Fibroblast of the aortic adventitia (primary cell): ENCODE measurements around the gene CXCL11. TPM values are rescaled to one million over a fixed set of nuclear protein-coding genes. Genes with fewer than 3 reads are reported as not detected.

Experiments used
- DNase-seq: peaks from one replicate; pipeline ENCODE4 v3.0.0-alpha.2; 2010; ENCODE audit warnings: low read depth
- H3K4me3 ChIP-seq: 2 replicates; pipeline ENCODE4 v1.5.1; 2011; ENCODE audit warnings: low read depth, mild to moderate bottlenecking, control low read depth, low read length, moderate library complexity
- CTCF ChIP-seq: IDR thresholded peaks from 2 replicates; pipeline ENCODE4 v1.5.1; 2011; ENCODE audit warnings: mild to moderate bottlenecking, low read length, control low read depth, inconsistent platforms; ENCODE audit not compliant: insufficient read depth
- total RNA-seq: library from RNA; depleted of rRNA; stranded (reverse); fragments of >200 nt; gene quantifications from 2 replicates; pipeline ENCODE4 v1.2.3, GENCODE V29; 2012; ENCODE audit warnings: low replicate concordance

Gene CXCL11
- total RNA-seq, result not detected in 2 replicates

GRCh38 chr4:76035799-76036380 is at the start of gene CXCL11:
TSS of gene CXCL11 (minus strand) at chr4:76036070. CDS start at chr4:76035987, 83 bp downstream.
- TF ChIP-seq CTCF, result no peak
- peak; percentile 12 for DNase-seq
- no peak within 1 kb of the TSS for H3K4me3 ChIP-seq

DNA sequence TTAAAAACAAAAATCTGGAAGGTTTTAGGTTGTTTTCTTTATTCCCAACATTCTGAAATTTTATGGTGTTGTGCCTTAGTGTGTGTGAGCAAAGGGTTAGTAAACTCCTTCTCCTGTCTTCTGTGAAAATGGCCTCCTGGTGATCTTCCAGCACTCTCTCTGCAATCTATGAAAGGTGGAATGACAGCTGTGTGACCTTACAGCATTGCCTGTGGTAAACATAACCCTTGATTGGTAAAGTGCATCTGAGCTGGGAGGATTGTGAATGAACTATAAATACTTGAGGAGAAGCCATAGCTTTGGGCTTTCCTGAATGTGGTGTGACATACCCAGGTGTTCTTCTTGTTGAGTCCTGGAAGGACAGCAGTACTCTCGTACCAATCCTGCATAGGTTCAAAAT is 48.7 kb upstream of the CXCL11 start:
- DNase-seq, result no peak
- H3K4me3 ChIP-seq, result no peak overlapping the region
- no peak for TF ChIP-seq CTCF

DNA sequence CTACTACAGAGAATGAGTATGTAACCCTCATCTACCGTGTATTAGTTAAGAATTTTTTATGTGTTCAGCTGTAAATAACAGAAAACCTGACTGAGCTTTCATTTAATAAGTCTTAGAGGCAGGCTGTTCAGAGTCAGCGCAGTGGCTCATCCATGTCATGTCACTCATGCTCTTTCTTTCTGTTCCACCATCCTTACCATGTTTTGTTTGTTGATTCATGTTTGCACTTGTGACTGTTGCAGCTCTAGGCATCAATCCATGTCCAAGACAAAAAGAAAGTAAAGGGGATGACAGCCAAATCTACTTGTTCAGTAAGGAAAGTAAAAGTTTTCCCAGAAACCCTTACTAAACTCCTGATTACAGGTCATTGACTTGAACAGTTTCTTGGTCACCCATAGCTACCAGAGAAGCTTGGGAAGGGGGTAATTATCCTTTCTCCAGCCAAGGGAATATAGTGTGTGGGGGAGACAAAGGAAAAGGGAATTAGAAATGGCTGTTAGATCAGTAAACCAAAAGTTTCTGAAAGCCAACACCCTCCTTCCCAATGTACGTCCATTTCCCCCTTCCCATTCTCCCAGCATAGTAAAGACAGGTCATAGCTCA is 47.6 kb upstream of the CXCL11 start:
- no peak overlapping the region for H3K4me3 ChIP-seq
- DNase-seq, result no peak
- no peak for TF ChIP-seq CTCF

DNA sequence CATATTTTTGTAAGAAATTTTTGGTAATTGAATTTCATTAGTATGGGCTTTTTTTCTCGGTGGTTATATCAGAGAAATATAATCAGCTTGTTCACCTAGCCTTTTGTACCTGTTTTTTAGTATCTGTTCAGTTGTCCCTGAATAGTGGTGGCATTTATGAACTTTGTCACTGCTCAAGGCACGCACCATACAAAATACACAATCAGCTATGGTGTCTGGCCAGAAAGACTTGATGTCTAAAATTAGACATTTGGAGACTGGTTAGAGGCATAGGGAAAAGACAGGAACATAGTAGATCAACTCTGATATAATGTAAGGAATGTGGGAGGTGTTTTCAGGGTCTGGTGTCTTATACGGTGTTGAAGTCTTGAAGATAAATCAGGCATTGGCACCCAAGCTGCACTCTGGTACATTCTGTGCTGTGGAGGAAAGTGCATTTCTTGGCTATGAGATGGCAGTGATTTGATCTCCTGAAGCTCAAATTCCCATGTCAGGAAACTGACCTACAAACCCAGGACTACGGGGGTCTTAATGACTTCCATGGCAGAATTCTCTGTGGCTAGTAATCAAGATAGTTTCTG is 42.3 kb upstream of the CXCL11 start:
- no peak overlapping the region for H3K4me3 ChIP-seq
- no peak for TF ChIP-seq CTCF
- DNase-seq, result no peak

DNA sequence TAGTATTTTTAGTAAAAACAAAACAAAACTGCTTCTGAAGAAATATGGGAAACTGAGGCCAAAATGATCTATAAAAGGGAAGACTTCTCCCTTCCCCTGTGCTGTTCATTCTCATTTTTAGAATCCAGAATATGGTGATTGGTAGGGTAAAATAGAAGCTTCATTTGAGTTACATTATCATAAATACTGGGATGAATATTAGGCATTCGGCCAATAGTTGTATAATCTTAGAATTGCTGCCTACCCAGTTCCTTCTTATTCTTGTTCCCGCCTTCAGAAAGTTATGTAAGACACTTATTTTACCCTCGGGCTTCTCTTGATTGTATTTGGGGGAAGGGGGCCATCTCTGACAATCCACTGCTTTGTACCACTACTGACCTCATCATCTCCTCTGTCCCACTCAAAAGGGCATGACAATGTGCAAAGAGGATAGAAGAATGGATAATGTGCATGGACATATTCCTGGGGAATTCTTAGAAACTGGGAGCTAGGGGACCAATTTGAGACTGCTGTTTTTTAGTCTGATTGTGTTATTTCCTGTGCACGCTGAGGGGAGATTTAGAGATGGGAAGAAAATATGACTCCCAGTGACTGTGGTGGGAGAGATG is 39.2 kb upstream of the CXCL11 start:
- no peak for DNase-seq
- no peak for TF ChIP-seq CTCF
- no peak overlapping the region for H3K4me3 ChIP-seq

GRCh38 chr4:76074468-76074867 is 38.6 kb upstream of the CXCL11 start, which contains the start of gene ART3:
TSS of gene ART3 (plus strand) at chr4:76074709. CDS start at chr4:76075890, 1,181 bp downstream.
- no peak within 1 kb of the TSS for H3K4me3 ChIP-seq
- TF ChIP-seq CTCF, result no peak
- no peak for DNase-seq
